Activated T-cell treated with anti-CD3 and anti-CD28 coated beads for 48 hours (primary cell): ENCODE results near the gene CFAP97D1.
"Not testable (repeated sequence)": the region's sequence is repeated elsewhere in the genome, so short reads cannot be mapped to it uniquely, and the experiment has no call there.

Experiments used
- DNase-seq: peaks from one replicate; pipeline ENCODE4 v3.0.0-alpha.2; 2020; ENCODE audit warnings: low read depth

Gene CFAP97D1

DNA sequence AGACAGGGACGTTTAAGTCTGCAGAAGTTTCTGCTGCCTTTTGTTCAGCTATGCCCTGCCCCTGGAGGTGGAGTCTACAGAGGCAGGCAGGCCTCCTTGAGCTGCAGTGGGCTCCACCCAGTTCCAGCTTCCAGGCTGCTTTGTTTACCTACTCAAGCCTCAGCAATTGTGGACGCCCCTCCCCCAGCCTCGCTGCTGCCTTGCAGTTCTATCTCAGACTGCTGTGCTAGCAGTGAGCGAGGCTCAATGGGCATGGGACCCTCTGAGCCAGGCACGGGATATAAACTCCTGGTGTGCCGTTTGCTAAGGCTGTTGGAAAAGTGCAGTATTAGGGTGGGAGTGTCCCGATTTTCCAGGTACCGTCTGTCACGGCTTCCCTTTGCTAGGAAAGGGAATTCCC, 17.8 kb downstream of the CFAP97D1 start:
- not testable (repeated sequence) for DNase-seq

DNA sequence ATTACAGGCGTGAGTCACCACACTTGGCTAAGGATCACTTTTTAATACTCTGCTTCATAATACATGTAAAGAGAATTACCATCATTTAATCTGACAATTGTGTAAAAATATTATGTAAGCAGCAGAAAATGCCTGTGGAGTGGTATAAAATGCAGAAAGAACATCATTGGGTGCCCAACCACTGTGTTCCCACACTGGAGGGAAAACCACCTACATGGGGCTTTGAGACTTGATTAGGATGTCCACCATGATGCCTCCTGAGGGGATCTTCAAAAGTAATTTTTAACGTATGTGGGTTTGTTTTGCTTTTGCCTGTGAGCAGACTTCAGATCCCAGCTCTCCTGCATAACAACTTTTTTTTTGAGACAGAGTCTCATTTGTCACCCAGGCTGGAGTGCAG, 18.8 kb downstream of the CFAP97D1 start:
- no peak for DNase-seq

- no peak for DNase-seq
Observed at GRCh38 chr17:43800736-43801135, 20.5 kb downstream of the CFAP97D1 start.

DNA sequence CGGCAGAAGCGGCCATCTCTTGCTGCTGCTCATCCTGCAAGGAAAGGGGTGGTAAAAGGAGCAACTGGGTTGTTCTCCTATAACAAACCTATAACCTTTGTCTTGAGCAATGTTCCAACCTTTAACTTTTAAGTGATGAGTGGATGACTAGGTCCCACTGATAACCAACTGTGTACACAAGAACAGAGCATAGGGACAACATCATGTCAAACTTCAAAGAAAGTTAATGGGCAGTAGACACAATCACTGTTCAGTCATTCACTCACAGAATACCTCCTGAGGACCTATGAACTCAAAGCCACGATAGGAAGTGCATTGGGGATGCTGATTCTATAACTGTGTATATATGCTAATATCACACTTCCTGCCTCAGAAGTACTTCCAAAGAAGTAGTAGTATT, 21.6 kb downstream of the CFAP97D1 start:
- no peak for DNase-seq

DNA sequence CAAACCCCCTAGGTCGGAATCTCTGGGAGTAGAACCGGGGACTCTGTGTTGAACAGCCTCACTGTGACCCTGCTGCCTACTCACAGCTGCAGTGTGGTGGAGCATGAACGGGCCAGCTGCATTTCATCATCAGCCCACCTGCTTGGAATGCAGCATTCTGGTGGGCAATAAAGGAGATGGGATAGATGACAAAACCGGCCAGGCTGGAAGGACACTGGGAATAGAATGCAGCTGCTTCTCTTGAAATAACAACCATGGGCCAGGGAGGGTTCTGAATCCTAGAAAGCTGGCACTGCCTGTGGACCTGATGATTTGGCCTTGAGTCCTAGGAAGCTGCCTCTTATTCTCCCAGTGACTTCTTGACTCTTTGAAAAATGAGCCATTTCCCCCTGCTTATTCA, 23.5 kb downstream of the CFAP97D1 start:
- no peak for DNase-seq

- no peak for DNase-seq
Observed at GRCh38 chr17:43805117-43805516, 24.9 kb downstream of the CFAP97D1 start.

GRCh38 chr17:43808076-43808475, 27.8 kb downstream of the CFAP97D1 start:
- no peak for DNase-seq

GRCh38 chr17:43809121-43809520, 28.9 kb downstream of the CFAP97D1 start:
- no peak for DNase-seq

GRCh38 chr17:43810226-43810715, 30.0 kb downstream of the CFAP97D1 start:
- DNase-seq: no peak

DNA sequence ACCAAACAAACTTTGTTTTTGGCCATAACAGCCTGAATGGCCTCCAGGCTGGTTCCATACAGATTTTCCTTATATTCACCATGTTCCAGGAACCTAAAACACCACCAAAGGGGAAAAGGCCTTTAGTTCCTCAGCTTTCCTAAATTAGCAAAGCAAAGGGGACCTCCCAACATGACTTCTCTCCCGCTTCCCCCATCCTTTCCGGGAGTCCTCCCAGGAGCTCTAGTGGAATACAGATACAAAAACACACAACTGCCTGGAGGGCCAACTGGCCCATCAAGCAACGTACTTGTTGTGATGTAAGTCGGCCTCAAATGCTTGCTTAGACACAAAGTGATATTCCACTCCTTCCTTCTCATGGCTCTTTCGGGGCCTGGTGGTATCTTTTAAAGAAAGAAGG, 30.6 kb downstream of the CFAP97D1 start:
- no peak for DNase-seq

DNA sequence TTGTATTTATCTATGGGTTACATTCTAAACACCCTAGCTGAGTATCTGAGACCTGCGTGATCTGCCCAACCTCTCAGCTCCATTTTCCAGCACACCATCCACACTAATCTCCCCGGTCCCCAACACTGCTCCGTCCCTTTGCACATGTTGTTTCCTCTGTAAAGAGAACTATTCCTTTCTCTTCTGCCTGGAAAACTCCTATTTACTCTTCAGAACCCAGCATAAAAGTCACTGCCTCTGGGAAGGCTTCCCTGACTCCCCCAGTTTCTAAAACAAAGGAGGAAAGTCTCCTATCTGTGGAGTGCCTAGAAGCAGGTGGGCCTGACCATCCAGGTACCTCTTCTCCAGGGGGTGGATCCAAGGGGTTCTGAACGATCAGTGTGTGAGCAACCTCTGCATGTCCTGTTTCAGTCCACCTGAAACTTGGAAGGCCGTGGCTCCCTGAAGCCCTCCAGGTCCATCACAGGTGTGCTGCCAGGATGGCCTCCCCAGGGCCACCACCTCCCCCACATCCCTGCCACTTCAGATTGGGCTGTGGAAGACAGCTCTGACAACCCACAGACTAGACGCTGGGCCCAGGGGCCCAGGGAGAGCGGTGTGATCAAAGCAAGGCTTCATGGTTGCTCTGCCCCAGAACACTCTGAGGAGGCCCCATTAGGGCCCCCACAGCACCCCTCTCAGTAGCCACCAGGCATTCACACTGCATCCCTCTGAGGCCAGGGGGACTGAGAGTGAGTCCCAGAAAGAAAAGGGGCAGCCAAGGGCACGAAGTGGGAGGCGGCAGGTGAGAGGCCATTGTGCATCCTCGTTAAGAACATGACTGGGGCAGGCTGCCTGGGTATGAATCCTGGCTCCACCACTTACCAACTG, 32.4 kb downstream of the CFAP97D1 start:
- no peak for DNase-seq

DNA sequence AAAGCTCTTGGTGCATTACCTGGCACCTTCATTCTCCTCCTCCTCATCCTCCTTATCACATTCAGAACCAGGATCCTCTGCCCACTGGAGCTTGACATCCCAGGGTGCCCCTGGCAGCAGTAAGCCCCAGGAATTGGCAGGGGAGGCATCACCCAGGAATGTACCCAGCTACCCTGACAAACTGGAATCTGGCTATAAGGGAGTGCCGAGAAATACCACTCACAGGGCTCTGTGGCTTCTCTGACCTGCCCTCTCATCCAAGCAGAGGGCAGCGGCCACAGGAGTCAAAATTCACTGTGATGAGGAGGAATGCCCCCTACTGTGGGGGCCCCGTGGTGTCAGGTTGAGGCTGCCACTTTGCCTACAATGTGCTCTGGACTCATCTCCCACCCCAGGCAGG, 33.2 kb downstream of the CFAP97D1 start:
- DNase-seq: no peak

GRCh38 chr17:43814026-43814425, 33.8 kb downstream of the CFAP97D1 start:
- DNase-seq: no peak

DNA sequence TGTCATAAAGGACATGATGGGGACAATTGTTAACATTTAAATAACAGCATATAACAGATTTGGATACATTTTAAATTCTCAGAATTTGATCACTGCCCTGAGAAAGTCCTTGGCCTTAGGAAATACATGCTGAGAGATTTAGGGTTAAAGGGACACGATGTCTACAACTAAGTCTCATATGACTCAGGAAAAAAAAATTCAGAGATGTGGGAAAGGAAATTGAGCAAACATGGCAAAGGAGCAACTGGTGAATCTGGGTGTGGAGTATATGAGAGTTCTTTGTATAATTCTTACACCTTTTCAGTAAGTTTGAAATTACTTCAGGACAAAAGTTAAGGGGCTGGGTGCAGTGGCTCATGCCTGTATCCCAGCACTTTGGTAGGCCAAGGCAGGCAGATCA, 34.5 kb downstream of the CFAP97D1 start:
- no peak for DNase-seq

DNA sequence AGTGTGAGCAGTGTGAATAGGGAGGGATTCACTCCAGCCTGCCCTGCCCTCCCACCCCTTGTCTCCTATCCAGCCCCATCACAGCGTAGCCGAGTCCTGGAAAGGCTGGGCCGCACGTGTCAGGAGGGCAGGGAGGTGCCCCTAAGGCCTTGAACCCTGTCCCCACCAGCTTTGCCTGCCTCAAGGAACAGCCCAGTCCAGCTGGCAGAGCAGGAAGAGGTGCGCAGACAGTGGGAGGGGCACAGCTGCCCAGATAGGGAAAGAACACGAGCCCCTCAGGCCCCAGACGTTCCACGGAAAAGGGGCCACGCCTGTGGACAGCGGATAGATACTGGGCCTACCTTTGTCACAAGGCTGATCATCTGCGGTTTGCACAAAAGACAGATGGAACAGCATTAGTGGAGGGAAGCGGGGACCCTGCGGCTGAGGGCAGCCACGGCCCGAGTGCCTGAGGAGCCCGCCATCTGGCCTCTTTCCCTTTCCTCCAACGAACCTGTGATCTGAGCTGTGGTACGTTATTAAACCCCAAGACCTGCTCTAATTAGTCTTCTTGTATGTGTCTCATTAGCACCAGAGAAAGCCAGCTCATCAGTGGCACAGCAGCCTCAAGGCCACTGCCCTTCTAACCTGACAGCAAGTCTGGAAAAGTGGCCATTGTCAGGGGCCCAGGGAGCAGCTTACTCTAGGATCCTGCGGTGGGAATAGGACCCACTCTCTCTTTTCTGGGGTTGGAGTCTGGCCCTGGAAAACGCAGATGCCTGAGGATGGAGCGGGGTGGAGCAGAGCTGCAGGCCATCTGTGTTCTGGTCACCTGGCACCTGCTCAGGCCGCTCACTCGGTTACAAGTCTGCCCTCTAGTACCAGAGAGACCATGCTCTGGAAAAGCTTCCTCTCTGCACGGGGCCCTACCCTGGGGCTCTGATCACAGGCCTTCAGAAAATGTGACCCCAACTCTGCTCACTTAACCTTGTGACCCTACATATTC, 36.4 kb downstream of the CFAP97D1 start:
- DNase-seq: no peak

- no peak for DNase-seq
Observed at GRCh38 chr17:43817826-43818225, 37.6 kb downstream of the CFAP97D1 start.

GRCh38 chr17:43818966-43819365, 38.7 kb downstream of the CFAP97D1 start:
- DNase-seq: no peak

- DNase-seq: no peak
Observed at GRCh38 chr17:43820759-43821158, 40.5 kb downstream of the CFAP97D1 start.

DNA sequence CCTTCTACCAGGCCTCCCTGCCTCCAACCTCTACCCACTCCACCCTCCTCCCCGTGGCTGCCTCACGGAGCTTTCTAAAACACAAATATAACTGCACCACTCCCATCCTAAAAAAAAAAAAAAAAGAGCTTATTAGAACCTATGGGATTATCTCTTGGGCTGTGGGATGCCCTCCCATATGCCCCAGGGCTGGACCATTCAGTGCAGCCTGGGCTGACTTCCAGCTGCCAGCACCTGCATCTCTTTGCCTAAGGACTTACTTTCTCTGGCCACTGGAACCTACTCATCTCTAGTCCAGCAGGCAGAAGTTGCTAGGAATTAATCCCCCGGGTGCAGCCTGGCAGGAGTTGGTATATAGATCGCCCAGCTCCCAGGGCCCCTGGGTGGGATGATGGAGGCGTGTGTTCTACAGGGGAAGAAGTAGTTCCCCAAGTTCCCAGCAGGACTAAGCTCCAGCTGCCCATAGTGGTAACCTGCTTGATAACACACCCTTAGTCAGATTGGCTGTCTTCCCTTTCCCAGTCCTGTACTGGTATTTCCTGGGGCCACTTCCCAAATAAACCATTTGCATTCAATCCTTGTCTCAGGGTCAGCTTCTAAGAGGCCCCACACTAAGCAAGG, 42.4 kb downstream of the CFAP97D1 start:
- DNase-seq: no peak

DNA sequence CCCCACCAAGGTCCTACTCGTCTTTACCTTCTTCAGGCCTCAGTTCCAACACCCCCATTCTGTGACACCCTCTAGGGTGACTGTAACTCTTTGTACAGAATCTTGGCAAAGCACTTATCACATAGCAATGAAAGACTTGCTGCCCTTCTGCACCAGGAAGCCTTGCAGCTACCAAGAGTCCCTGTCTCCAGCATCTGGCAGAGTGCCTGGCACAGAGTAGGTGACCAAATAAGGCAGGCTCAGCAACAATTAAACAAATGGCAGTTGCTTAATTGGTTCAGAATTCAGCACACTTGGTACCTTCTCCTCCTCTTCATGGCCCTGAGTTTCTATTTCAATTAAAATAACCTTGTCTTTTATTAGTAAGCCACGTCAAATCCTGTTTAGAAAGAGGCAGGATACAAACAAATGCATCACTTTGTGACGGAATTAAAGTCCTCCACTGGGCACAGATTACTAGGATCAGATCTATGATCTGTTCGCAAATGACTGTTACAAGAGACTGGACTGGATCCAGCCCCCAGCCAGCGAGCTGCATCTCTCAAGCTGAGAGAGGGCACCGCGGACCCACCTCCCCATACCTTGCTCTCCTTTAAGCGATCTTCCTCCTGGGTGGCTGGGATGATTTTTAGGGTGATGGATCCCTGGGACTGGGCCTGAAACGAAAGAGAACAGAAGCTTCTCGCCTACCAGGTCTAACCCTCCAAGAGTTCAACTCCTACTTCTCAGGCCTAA, 43.3 kb downstream of the CFAP97D1 start:
- DNase-seq: no peak

- DNase-seq: no peak
Observed at GRCh38 chr17:43825567-43825966, 45.3 kb downstream of the CFAP97D1 start.

DNA sequence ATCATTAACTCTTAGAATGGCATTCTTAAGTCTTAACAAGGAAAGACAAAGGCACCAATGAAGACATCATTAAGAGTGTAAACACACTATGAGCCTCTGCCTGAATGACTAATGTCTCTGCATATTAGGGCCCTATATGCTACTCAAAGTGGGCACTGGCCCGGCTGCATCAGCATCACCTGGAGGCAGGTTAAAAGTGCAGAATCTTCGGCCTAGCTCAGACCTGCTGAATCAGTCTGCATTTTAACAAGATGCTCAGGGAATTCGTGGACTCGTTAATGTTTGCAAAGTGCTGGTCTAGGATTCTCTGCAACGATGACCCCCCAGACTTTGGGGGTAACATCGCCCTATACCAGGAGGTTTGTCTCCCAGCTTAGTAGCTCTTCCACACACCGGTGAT, 46.0 kb downstream of the CFAP97D1 start:
- DNase-seq: no peak
